HG02981 (cell line): ENCODE data around the gene AP3S2.

Experiments used
- ATAC-seq: cut with Tn5 transposase; IDR thresholded peaks from one replicate; pipeline ENCODE4 v1.9.1; 2021; ENCODE audit warnings: mild to moderate bottlenecking, moderate library complexity; ENCODE audit not compliant: unreplicated experiment

The AP3S2 gene

DNA sequence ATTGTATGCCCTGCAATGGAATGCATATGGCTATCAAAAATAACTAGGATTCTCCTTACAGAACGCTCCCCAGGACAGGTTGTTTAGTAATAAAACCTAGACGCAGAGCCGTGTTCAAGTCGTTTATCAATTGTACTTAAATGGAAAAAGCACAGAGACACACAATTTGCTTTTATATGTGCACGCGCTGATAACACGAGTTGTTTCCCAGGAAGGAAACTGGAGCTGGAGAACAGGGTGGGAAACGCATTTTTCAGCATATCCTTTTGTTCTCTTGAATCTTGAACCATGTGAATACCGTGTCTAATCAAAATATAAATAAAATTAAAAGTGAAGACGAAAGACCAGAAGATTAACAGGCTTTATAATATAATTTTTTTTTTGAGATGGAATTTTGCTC lies 75.5 kb downstream of the AP3S2 start:
- no peak for ATAC-seq

DNA sequence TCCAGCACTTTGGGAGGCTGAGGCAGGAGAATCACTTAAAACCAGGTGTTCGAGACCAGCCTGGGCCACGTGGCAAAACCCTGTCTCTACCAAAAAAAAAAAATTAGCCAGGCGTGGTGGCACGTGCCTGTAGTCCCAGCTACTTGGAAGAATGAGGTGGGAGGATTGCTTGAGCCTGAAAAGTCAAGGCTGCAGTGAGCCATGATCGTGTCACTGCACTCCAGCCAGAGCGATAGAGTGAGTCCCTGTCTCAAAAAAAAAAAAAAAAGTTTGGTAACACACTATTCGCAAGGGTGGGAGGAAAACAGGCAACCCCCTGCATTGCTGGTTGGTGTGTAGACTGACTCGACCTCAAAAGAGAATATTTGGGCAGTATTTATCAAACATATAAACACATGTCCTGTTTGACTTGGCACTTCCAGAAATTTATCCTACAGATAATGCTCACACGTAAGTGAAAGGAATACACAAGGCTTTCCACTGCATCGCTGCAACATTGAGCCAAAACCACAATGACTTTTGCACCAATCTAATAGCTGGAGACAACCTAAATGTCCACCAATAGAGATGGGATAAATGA lies 76.0 kb downstream of the AP3S2 start:
- ATAC-seq, result no peak

DNA sequence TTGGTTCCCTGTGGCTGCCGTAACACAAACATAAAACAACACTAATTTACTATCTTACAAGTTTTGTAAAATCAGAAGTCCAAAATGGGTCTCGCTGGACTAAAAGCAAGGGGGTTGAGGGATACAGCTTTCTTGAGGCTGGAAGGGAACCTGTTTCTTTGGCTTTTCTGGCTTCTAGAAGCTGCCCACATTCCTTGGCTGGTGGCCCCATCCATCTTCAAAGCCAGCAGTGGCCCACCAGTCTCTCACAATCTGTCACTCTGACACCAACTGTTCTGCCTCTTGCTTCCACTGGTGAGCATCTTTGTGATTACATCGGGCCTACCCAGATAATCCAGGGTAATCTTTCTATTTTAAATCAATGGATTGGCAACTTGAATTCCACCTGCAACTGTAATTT lies 78.0 kb downstream of the AP3S2 start:
- ATAC-seq, result no peak

DNA sequence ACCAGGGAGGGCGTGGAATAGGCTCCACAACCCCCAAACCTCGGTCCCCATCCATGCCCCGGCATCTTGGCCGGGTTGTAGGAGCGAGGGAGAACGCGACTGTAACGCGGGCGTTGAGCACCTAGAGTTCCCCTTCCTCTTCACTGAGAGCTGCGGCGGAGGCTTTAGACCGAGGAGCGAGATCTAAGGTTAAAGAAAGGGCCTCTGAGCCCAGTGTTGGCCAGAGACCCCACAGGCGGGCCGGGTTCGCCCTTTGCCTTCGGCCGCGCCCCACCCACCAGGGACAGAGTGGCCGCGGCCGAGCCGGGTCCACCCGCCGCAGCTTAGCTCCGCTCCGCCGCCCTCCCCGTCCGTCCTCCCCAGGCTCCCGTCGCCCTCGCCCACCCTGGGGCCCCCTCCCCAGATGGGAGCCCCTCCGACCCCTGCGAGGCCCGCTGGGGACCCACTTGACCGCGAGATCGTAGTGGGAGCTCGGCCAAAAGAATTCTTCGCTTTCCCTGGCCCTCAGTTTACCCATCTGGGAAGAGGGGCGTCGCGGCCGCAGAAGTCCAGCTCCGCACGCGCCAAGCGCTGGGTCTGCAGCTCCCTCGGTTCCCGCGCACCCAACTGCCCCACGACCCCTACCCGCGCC lies 79.6 kb downstream of the AP3S2 start:
- ATAC-seq, result no peak

DNA sequence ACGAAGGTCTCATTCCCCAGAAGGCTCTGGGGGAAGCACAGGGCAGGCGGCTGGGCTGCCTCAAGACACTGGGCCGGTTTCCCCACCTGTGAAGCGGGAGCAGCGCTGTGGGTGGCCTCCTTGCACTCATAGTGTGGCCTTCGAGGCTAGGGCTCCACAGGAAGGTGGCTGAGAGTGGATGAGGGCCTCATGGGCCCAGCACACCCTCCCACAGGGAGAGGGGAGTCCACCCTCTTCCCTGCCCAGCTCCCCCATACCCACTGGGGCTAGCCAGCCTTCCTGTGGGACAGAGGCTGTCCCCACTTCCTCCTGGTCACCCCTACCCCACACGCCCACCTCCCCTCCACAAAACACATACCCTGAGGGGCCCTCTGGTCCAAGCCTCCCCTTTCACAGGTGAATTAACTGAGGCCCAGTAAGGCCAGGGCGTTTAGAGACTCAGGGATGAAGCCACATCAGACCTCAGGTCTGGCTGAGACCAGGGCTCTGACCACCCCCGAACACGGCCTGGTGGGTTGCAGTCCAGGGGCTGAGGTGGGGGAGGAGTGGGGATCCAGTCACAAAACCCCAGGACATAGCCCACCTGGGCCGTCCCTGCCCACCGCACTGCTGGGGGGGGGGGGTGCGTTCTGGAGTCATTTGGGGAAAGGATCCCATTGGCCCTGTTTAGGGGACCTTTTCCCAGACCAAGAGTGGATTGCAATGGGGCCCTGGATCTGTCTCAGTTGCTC lies 80.2 kb downstream of the AP3S2 start:
- no peak for ATAC-seq

DNA sequence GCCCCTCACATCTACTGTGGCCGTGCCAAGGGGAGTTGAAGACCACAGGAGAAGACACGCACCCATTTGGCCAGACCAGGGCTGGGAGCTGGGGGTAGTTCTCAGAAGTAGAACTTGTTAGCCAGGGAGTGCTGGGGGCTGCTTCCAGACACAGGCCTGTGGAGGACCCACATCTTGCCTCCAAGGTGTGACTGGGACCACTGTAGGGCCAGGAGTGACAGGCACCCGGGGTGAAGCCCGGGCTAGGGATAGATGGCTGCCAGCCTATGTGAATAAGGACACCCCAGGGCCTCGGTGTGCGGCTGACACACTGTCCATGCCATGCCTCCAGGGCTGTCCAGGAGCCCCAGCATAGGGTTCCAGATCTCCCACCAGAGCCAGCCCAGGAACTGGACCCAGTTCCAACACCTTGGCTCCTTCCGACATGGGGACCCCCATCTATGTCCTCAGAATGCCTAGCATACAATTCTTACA lies 80.9 kb downstream of the AP3S2 start:
- ATAC-seq, result no peak

DNA sequence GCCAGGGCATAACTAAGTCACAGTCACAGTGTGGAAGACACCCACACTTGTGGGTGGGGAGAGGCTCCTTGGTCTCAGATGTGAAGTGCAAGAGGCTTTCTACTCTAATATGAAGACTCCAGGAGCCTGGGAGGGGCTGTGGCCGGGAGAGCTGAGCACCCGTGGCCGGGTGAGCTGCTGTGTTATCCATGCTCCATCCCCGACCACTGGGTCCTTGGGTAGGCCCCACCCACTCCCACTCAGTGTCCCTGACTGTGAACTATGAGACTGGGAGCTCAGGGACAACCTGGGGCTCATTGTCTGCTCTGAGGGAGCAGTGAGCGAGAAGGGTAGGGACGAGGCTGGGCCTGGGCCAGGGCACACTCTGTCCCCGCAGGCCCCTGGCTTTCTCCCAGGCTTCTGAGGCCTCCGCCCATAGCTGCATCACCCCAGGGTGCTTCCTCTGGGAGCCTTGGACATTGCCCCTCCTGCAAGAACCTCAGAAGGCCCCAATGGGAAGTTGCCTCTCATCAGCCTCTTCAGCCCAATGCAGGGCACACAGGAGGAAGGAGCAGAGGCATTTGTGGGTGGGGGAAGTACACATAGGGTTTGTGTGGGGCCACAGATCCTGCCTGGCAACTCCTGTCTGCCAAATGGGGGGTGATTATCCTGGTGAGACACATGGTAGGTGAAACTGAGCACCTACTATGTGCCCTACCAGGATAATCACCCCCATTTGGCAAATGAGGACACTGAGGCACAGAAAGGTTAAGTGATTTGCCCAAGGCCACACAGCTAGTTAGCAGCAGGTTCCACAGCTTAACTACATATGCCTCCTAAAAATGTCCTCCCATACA lies 81.6 kb downstream of the AP3S2 start:
- ATAC-seq, result no peak

DNA sequence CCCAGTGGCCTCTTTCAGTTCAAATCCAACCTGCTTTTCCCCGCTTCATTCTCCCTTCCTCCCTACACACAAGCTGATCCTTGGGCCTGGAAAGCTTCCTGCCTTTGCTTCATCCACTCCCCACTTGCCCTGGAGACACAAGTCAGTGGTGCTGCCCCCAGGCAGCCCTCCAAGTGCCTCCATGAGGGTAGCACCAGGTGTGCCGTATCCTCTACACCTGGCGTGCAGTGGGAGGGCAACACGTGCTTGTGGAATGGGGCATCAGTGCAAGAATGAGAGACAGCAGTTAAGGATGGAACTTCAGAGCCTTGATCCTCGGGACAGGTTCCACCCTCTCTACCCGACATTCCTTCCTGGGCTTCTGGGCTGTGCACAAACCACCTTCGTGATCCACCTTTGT lies 83.0 kb downstream of the AP3S2 start:
- ATAC-seq, result no peak

DNA sequence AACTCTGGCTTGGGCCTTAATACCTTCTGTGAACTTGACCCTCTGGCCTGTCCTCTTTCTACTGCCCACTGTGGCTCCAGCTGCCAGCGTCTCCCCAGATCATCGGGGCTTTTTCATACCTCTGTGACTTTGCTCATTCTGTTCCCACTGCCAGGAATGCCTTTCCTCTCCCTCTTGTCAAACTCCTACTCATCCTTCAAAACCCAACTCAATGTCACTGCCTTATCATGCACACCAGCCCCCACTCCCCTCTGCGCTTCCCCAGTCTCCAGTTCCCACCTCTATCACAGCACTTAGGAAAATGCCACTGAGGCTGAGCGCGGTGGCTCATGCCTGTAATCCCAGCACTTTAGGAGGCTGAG lies 84.0 kb downstream of the AP3S2 start:
- no peak for ATAC-seq

DNA sequence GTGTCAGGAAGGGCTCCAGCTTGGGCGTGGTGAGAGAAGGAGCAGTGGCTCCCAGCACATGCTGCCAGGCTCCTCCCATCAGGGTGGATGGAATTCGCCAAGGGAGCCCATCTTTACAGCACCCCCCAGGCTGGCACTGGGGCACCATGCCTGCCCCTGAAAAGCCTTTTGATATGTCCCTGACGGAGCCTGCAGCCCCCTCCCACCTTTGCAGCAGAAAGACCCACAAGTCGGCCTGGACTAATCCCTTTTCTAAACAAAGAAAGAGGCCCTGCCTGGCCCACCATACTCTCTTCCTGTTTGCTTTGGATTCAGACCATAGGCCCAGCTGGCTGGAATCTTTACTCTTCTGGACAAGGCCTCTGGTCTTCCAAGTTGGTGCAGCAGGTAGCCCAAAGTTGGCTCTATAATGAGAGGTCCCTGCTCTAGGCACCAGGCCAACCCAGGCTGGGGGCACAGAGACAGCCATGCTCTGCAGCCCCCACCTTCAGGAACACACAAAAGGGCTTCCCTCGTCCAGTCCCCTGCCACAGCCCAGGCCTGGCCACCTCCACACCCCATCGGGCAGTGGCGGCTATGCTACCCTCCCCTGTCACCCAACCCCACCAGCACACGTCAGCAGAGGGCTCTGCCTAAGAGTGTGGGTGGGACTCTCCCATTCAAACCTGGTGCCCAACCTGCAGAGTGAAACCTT lies 84.6 kb downstream of the AP3S2 start:
- ATAC-seq, result no peak

DNA sequence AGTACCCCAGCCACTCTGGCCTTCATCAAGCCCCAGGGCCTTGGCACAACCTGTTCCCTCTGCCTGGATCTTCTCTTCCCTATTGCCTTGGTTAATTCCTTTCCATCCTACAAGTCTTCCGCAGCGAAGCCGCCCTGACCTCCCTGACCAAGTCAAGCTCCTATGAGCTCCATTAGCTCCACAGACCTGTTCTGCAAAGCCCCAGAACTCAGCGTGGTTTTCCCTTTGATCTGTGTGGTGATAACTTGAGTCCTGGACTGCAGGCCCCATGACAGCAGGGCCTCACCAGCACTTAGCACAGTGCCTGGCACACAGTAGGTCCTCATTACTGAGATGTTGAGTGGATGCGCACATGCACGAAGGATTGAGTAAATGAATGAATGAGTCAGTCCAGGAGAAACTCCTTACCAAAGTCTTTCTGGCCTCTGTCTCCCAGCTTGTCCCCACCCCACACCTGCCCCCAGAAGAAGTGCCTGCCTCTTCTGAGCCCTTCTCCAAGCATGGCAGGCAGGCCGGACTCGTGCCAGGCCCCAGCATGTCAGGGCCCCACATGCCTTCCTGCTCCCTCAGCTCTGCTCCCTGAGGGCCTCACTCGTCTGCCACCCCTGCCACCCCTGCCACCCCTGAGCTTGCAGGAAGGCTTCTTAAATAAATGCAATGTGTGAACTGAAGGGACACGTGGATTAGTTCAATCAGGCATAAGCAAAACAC lies 85.5 kb downstream of the AP3S2 start:
- no peak for ATAC-seq

DNA sequence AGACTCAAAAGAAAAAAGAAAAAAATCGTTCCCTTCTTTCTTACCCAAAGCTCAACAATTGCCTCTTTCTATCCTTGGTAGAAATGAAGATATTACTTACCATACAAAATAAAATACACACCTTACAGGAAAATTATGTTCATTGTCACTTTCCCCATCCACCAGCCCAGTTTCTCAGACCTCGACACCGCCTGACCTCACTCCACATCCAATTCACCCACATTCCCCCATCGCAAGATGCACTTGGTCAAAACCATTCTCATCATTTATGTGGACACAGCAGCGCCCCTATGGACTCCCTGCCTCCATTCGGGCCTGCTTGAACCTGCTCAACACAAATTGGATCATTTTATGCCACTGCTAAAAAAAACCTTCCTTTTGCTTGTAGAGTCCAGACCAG lies 86.1 kb downstream of the AP3S2 start:
- ATAC-seq, result no peak

DNA sequence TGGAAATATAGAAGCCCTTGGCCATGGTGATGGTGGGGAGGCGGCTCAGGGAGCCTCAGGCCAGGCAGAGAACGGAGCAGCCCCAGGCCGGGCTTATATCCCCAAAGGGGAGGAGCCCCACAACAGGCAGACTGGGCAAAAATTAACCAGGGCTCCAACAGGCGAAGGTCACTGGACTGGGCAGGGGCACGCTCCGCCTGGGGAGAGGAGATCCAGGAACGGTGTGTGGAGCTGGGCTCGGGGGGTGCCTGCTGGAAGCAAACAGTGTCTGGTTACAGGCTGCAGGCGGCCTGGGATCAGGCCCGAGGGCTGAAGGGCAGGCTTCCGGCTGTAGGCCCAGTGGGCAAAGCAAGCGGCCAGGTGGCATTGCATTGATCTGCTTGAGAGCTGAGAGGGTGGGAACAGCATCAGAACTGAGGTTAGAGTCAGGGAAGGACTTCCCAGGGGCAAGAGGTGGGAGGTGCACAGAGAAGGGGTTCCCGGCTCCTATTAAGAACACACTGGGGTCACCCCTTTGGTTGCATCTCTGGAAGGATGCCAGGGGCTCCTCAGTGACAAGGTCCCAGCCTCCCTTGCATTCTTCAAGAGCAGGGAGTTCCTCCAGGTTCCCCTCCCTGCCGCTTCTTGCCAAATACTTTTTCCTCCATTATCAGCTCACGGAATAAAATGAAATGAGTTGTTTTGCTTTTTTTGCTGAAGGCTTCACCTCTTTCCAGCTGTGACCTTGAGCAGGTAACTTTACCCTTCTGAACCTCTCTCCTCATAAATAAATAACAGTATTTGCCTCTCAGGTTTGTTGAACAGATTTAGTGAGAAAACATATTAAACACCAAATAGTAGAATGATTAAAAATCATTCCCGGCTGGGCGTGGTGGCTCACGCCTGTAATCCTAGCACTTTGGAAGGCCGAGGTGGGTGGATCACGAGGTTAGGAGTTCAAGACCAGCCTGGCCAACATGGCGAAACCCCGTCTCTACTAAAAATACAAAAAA lies 86.9 kb downstream of the AP3S2 start:
- ATAC-seq, result no peak

DNA sequence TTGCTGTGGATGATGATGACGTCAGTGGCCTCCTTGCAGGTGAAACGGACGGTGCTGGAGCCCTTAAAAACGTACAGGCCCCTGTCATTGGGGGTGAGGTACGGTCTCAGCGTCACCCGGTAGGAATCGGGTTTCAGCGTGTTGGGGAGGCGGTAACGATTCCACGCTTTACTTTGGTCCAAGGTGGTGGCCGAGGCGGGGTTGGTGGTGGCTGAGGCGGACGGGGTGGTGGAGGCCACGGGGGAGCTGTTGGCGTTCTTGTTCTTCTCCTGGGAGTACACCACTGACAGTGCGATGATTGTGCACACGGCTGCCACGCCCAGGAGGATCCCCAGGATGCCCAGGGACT lies 87.6 kb downstream of the AP3S2 start:
- ATAC-seq, result no peak

DNA sequence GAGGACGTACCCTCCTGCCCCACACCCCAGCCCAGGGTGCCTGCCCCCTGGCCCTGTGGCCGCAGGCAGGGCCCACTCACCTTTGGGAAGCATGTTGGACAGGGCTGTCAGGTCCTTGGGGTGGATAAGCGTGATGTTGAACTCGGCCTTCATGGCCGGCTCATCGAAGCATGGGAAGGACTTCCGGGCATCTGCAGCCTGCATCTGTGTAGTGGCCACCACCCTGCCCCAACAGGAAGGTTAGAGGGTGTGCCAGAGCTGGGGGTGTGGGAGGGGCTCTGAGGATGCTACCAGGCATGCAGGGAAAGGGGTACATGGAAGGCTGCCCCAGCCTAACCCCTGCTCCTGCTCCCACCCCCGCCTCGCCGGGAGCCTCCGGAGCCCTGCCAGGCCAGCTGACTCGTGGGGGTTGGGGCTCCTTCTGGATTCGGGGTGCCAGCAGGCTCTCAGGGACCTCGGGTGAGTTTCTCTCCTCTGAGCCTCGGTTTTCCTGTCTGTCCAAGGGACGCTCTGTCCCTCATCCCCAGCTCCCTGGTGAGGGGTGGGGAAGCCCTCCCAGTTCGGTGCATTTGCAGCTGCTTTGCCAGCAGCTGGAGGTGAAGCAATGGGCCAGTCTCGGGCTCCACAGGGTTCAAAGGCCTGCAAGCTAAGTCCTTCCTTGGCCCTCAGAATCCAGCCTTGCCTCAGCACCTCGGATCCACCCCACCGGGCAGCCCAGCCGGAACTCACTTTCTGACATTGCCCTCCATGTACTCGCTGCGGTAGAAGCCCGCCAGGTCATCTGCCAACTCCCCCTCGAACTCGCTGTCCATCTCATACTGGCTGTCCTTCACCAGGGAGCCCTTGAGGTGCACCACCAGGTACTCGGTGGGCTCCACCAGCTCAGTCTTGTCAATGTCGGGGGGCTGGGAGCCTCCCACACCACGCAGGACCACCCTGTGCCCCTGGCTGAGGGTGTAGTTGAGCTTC lies 88.3 kb downstream of the AP3S2 start:
- ATAC-seq, result no peak

DNA sequence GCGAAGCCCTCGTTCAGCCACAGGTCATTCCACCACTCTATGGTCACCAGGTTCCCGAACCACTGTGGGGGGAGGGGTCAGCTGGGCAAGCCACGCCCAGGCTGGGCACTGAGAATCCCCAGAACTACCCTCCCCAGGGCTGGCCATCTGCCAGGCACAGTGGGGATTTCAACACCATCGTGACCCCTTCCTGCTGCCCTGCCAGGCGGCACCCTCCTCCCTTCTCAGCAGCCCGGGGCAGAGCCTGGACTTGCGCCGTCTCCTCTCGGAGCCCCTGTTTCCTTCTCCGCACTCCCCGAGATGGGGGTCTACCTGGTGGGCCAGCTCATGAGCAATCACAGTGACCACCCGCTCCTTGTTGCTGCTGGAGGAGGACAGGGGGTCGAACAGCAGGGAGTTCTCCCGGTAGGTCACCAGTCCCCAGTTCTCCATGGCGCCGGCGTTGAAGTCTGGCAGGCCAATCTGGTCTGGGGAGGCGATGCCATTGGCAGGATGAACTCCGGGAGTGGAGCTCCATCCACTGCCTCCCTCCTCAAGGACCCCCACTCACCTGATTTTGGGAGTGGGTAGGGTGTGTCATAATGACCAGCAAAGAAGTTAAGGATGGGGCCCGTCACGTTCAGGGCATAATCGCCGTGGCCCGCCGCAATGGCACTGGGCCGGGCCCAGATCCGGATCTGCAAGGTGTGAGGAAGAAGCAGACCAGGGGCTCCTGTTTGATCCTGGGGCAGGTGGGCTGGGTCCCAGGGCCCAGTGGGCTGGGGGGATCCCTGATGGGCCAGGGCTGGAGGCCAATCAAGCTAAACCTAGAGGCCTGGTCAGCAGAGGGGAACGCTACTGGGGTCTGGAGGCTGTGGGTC lies 89.6 kb downstream of the AP3S2 start:
- ATAC-seq, result no peak
